HepG2 (cell line): ENCODE measurements around the gene RPS6KL1. TPM values are rescaled to one million over a fixed set of nuclear protein-coding genes. Genes with fewer than 3 reads are reported as not detected.

Experiments used
- ATAC-seq: fragments of 200-7000 bp; cut with Tn5 transposase; 3 replicates; pipeline ENCODE4 v1.9.1; 2020; ENCODE audit warnings: mild to moderate bottlenecking, moderate library complexity
- BruUV-seq: library from RNA; stranded (reverse); fragments of 400-500 nt; replicated peaks from 2 replicates; lab custom pipeline; 2021; lab: Mats Ljungman, UMichigan
- CTCF ChIA-PET: fragments of 300-600 bp; formaldehyde crosslinking; extraction: SDS; loops from one replicate; lab custom pipeline; 2021; ENCODE audit warnings: low total read pairs, inconsistent platforms, low intra/inter-chr PET ratio; lab: Yijun Ruan, JAX
- POLR2A ChIA-PET: fragments of 350-600 bp; sonication (Branson Sonifier 250); formaldehyde crosslinking; loops from one replicate; lab custom pipeline; 2020; ENCODE audit warnings: antibody characterized with exemption, inconsistent platforms; lab: Yijun Ruan, JAX
- DNase-seq: peaks from one replicate; pipeline ENCODE4 v3.0.0-alpha.2; 2015; ENCODE audit warnings: low spot score
- FAIRE-seq: peaks from 3 replicates; lab custom pipeline; 2011; peaks lifted over from hg19 to GRCh38; lab: Jason Lieb, UNC
- H2AFZ ChIP-seq: one replicate; pipeline ENCODE4 v1.6.1; 2011; ENCODE audit warnings: low read length, inconsistent platforms
- H3K27ac ChIP-seq: fragments of 300-600 bp; 3 replicates; pipeline ENCODE4 v1.8.0; 2011; ENCODE audit warnings: mixed run types, mild to moderate bottlenecking, mixed read lengths, low read length, inconsistent platforms; ENCODE audit not compliant: insufficient read depth; ENCODE audit errors: extremely low read length
- H3K27me3 ChIP-seq, 2 experiments: fragments of 200-600 bp in 1 of 2; 2 replicates in 1 of 2; 3 replicates in 1 of 2; pipeline versions ENCODE4 v1.6.0 to v1.8.0; 2011; ENCODE audit warnings: low read length in 2 of 2, mild to moderate bottlenecking in 2 of 2, moderate library complexity in 2 of 2, inconsistent platforms in 1 of 2; ENCODE audit not compliant: insufficient read depth in 2 of 2, control insufficient read depth in 1 of 2
- H3K36me3 ChIP-seq, 2 experiments: fragments of 200-600 bp in 1 of 2; replicated peaks in 1 of 2; 2 replicates in 1 of 2; 3 replicates in 1 of 2; pipeline versions ENCODE4 v1.5.1 to v1.8.0; 2011; ENCODE audit warnings: low read length in 2 of 2, inconsistent platforms in 1 of 2; ENCODE audit not compliant: insufficient read depth in 2 of 2, control insufficient read depth in 1 of 2
- H3K4me1 ChIP-seq: 2 replicates; pipeline ENCODE4 v1.5.1; 2012; ENCODE audit warnings: low read length, inconsistent platforms; ENCODE audit not compliant: insufficient read depth
- H3K4me2 ChIP-seq: 2 replicates; pipeline ENCODE4 v1.6.0; 2011; ENCODE audit warnings: low read depth, low read length, inconsistent platforms
- H3K4me3 ChIP-seq, 3 experiments: fragments of 200-600 bp in 1 of 3; sonication (generic), shearing (Covaris generic) in 1 of 3; replicated peaks in 1 of 3; 2 replicates each; pipeline ENCODE4 v1.5.1; 2011 to 2016; ENCODE audit warnings: low read length in 3 of 3, inconsistent platforms in 2 of 3, low read depth in 2 of 3, mild to moderate bottlenecking in 2 of 3, control low read depth in 1 of 3, mixed read lengths in 1 of 3; ENCODE audit not compliant: insufficient read depth in 1 of 3
- H3K79me2 ChIP-seq: one replicate; pipeline ENCODE4 v1.6.1; 2011; ENCODE audit warnings: low read length, inconsistent platforms; ENCODE audit not compliant: insufficient read depth
- H3K9ac ChIP-seq: 2 replicates; pipeline ENCODE4 v1.6.0; 2011; ENCODE audit warnings: mild to moderate bottlenecking, low read depth, low read length, inconsistent platforms; ENCODE audit not compliant: insufficient read depth
- H3K9me3 ChIP-seq: 2 replicates; pipeline ENCODE4 v1.5.1; 2012; ENCODE audit warnings: mild to moderate bottlenecking, low read length
- H4K20me1 ChIP-seq: 2 replicates; pipeline ENCODE4 v1.6.0; 2011; ENCODE audit warnings: inconsistent platforms, mild to moderate bottlenecking, low read length, moderate library complexity; ENCODE audit not compliant: insufficient read depth
- PRPF4 ChIP-seq: fragments of 200-400 bp; formaldehyde crosslinking; IDR thresholded peaks from 2 replicates; pipeline ENCODE4 v1.6.1; 2016; ENCODE audit warnings: low read length, low read depth; ENCODE audit not compliant: poor library complexity, severe bottlenecking
- TCF12 ChIP-seq, 2 experiments: fragments of 450-650 bp in 1 of 2; sonication (generic) in 1 of 2; formaldehyde crosslinking in 1 of 2; IDR thresholded peaks; 2 replicates each; pipeline versions ENCODE4 v1.6.1 to v1.8.0; 2017 to 2022; ENCODE audit warnings: antibody characterized with exemption in 1 of 2, mild to moderate bottlenecking in 1 of 2, missing genetic modification reagents in 1 of 2, moderate library complexity in 1 of 2
- YY1 ChIP-seq: IDR thresholded peaks from 2 replicates; pipeline ENCODE4 v1.6.1; 2011; ENCODE audit warnings: low read length, low read depth, moderate library complexity, mild to moderate bottlenecking; ENCODE audit not compliant: insufficient read depth, insufficient replicate concordance
- ZNF512B ChIP-seq: sonication (generic); formaldehyde crosslinking; IDR thresholded peaks from 2 replicates; pipeline ENCODE4 v1.5.1; 2020; ENCODE audit warnings: missing genetic modification reagents, mild to moderate bottlenecking, borderline replicate concordance
- ZNF644 ChIP-seq: IDR thresholded peaks from 2 replicates; pipeline ENCODE4 v1.6.1; 2016; ENCODE audit warnings: low read depth
- ZNF670 ChIP-seq: sonication (generic); formaldehyde crosslinking; IDR thresholded peaks from 2 replicates; pipeline ENCODE4 v1.8.0; 2022; ENCODE audit warnings: mild to moderate bottlenecking, missing genetic modification reagents, borderline replicate concordance
- ZSCAN9 ChIP-seq: IDR thresholded peaks from 2 replicates; pipeline ENCODE4 v1.6.1; 2016; ENCODE audit warnings: borderline replicate concordance
- WGBS: methylation state at CpG from one replicate; pipeline ENCODE4 v1.1.6; 2017; ENCODE audit warnings: low lambda C conversion rate; 5-methylcytosine and 5-hydroxymethylcytosine counted together
- in situ Hi-C: cut with HindIII; loops from 2 replicates; pipeline ENCODE4 v1.10.0; 2017; ENCODE audit warnings: low pct_unique_long_range_greater_than_20kb; ENCODE audit not compliant: extremely low pct_ligation_motif_present
- intact Hi-C: fragments of 100-400 bp; cut with micrococcal nuclease; formaldehyde crosslinking; loops from one replicate; pipeline ENCODE4 v1.10.0; 2022; ENCODE audit not compliant: unreplicated experiment
- polyA plus RNA-seq, 8 experiments: library from polyadenylated mRNA; depleted of rRNA in 3 of 8; stranded (reverse) in 7 of 8; unstranded in 1 of 8; fragments of >200 nt; fragmentation: Illumina TruSeq in 4 of 8; extraction: Trizol in 4 of 8; gene quantifications; 2 replicates each; pipeline versions ENCODE4 v1.2.1 to v1.2.3, GENCODE V29; 2011 to 2016; ENCODE audit warnings: low read depth in 4 of 8, missing spikeins in 1 of 8, mixed read lengths in 1 of 8; ENCODE audit not compliant: insufficient read depth in 1 of 8
- total RNA-seq, 5 experiments: library from RNA; depleted of rRNA; stranded (reverse); fragments of >200 nt; fragmentation: Illumina TruSeq; extraction: Trizol; gene quantifications; 2 replicates each; pipeline ENCODE4 v1.2.3, GENCODE V29; 2016; ENCODE audit warnings: low read depth in 1 of 5

RPS6KL1 gene
- total and polyA plus RNA-seq, 2 of the 13 experiments (the other 11 are each of a cell fraction or from before 2014, with no cell fraction given), result 6.5 to 11.5 TPM

GRCh38 chr14:74866708-74867389 is 56.2 kb downstream of the RPS6KL1 start:
- BruUV-seq, result no TSS peak
- in situ Hi-C loops, result no loop called here
- 7% methylated on average over 3 of the region's 3 CpGs for WGBS
- Histone ChIP-seq H3K36me3 (no peaks in the 10 kb centered on the region), H3K4me1 (peaks cover 20% of the 10 kb centered on the region), H3K27ac (no peak overlapping the region), H3K9ac (no peak overlapping the region), H4K20me1 (no peaks in the 10 kb centered on the region), H3K4me3 (no peak overlapping the region), H2AFZ (no peak overlapping the region), H3K4me2 (peak overlapping the region; percentile 56), H3K9me3 (no peaks in the 10 kb centered on the region), H3K79me2 (no peaks in the 10 kb centered on the region), H3K27me3 (peaks cover 2 to 4% of the 10 kb centered on the region in 2 experiments; a peak in 1 of 5 replicates)
- CTCF ChIA-PET, result no interaction called here
- no peak for DNase-seq
- POLR2A ChIA-PET, result interaction anchor here (1.6 to 2.0 kb wide), 2 partner anchors 16 to 31 kb away, joined by 3 to 4 read pairs; no protein-coding TSS in a partner anchor
- peak; percentile 52 for ATAC-seq
- no peak for FAIRE-seq
- TF ChIP-seq YY1 (no peak), ZNF512B (CRISPR knock-in tag) (no peak), TCF12 (IDR thresholded peaks at IDR 0.05) (no peak), TCF12 (CRISPR knock-in tag; IDR thresholded peaks at IDR 0.05) (no peak), ZNF644 (CRISPR knock-in tag) (no peak), ZNF670 (CRISPR knock-in tag) (no peak), ZSCAN9 (CRISPR knock-in tag) (no peak), PRPF4 (no peak)
- intact Hi-C loops, result no loop called here
